Motor neuron (in vitro differentiated cells): ENCODE measurements around the gene TUBGCP6. TPM values are rescaled to one million over a fixed set of nuclear protein-coding genes. Genes with fewer than 3 reads are reported as not detected.

Source experiments
- ATAC-seq, 8 experiments: fragments of 200-7000 bp; cut with Tn5 transposase; replicated peaks in 6 of 8; 2 replicates each; pipeline ENCODE4 v1.8.0; 2021; ENCODE audit warnings: mild to moderate bottlenecking in 8 of 8, moderate library complexity in 8 of 8
- H3K27ac ChIP-seq, 2 donors: fragments of 250-450 bp; sonication (Bioruptor Pico); 2 replicates each; pipeline ENCODE4 v1.9.0; 2021; ENCODE audit warnings: antibody characterized with exemption in 2 of 2, mild to moderate bottlenecking in 2 of 2, moderate library complexity in 1 of 2
- H3K4me1 ChIP-seq, 2 donors: fragments of 250-450 bp; sonication (Bioruptor Pico); replicated peaks in 1 of 2; 2 replicates each; pipeline ENCODE4 v1.6.1; 2021; ENCODE audit warnings: antibody characterized with exemption in 2 of 2, mild to moderate bottlenecking in 2 of 2, moderate library complexity in 1 of 2
- H3K4me3 ChIP-seq, 5 donors: fragments of 250-450 bp; sonication (Bioruptor Pico); 2 replicates each; pipeline ENCODE4 v1.9.0; 2021; ENCODE audit warnings: antibody characterized with exemption in 5 of 5, mild to moderate bottlenecking in 5 of 5, moderate library complexity in 4 of 5
- WGBS, 10 experiments: fragments of 450-650 bp; shearing (Covaris generic); methylation state at CpG; one replicate each; pipeline ENCODE4 v1.0.0; 2022; 5-methylcytosine and 5-hydroxymethylcytosine counted together
- in situ Hi-C, 9 experiments: fragments of 400-800 bp; cut with MboI; loops; one replicate each; pipeline ENCODE4 v1.15.0; 2021; ENCODE audit warnings: low sequenced_read_pairs in 9 of 9, low pct_unique_long_range_greater_than_20kb in 2 of 9; ENCODE audit not compliant: unreplicated experiment in 9 of 9
- total RNA-seq, 8 experiments: library from RNA; unstranded; fragments of 300-600 nt; gene quantifications; 2 replicates each; pipeline versions ENCODE4 v1.2.3 to v1.2.4, GENCODE V29; 2022

Gene TUBGCP6
- total RNA-seq, 8 experiments from 2014 or later: 14.4 to 52.6 (median 20.1) TPM

DNA sequence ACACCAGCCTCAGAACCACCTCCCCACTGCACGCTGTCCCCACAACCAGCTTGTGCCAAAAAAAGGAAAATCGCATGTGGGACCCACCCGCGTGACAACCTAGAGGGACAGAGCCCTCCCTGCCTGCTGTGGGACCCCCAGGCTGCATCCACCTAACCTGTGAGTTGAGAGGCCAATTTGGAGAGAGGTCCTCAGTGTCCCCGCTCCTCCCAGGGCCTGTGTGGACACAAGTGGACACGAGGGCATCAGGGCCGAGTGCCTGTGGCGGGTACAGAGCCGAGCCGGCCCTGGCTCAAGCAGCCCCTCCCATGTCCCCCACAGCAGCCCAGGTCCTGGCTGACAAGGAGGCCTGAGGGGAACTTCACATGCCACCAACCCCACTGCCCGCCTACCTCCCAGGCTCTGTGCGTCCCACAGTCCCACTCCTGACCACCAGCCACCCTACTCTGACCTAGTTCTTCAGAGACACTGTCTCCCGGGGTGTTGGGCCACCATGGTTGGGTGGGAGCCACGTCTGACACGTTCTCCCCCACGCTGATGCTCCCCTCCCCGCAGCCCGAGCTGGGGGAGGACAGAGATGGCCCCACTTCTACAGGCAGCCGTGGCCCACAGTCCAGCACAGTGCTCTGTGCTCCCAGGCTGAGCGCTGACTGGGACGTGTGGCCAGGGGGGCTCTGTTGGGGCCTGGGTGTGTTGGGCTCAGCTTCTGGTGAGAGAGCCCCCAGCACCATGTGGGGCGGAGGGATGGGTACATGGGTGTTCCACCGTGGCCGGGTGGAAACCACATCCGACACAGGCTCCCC, 24.8 kb downstream of the TUBGCP6 start:
- 63 to 100% (median 93%) methylated on average over 1 to 4 of the region's 25 CpGs; no CpG with 5 or more reads in 7 of the 10 experiments for WGBS, 10 experiments
- Histone ChIP-seq H3K4me1 (no peaks in the 10 kb centered on the region), H3K4me3 (no peak overlapping the region), H3K27ac (no peak overlapping the region)
- in situ Hi-C loops: no loop called here
- ATAC-seq: no peak

DNA sequence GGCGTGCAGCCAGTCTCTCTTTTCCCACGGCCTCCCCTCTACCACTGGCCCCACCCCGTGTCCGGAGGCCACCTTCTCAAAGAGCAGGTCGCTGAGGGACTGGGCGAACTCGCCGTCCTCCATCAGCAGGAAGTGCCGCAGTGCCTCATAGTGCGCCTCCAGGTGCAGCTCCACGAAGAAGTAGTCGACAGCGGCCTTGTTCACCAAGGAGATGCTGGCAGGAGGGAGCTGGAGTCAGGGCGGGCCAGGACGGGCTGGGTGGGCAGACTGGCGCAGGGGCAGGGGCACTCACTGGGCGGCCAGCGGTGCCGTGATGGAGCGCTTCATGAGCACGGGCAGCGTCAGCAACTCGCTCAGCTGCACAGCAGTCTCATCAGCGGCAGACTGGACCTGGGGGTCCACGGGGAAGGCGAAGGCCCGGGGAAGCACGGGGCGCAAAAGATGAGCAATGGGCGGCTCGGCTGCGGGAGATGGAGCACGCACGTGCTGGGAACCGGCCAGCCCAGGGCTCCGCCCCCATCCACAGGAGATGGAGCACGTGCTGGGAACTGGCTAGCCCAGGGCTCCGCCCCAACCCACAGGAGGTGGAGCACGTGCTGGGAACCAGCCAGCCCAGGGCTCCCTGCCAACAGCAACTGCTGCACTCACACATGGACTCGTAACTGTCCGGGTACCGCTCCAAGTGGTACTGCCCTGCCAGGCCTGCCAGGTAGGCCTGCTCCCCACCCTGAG, 25.7 kb downstream of the TUBGCP6 start:
- H3K4me1 ChIP-seq: no peaks in the 10 kb centered on the region
- H3K4me3 ChIP-seq: no peak overlapping the region
- WGBS, 10 experiments: 40 to 70% (median 69%) methylated on average over 1 to 10 of the region's 42 CpGs; no CpG with 5 or more reads in 6 of the 10 experiments
- no peak overlapping the region for H3K27ac ChIP-seq
- in situ Hi-C loops: no loop called here
- peak; percentile 69 to 92 (median 90) for ATAC-seq

DNA sequence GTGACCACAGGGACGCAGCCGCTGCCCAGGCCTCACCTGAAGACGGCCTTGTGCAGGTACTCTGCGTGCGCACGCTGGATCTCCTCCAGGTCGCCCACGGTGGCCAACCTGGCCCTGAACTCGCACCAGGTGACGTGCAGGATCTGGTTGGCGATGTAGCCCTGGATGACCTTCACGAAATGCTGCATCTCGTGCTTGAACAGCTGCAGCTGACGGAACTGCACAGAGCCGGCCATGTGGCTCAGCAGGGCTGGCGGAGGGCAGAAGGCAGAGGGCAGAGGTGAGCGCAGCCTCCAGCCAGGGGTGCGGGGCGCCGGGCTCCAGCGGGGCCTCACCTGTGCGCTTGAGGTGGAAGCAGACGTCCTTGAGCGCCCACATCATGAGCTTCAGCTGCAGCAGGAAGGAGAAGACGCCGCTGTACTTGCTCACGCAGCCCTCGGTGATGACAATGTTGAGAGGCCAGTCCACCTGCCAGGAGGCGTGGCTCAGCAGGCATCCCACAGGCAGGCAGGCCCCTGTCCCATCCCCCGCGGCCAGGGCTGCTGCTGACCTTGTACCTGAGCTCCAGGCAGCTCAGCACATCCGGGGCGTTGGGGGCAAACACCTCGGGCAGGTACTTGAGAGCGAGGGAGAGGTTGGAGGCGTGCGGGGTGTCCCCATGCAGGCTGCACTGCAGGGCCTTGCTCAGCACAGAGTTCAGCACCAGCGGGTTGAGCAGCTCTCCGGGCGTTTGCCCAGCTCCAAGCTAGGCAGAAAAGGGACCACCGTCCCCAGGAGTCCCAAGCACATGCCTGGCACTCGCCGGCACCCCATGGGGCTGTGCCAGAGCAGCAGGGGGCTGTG, 26.4 kb downstream of the TUBGCP6 start:
- 84 to 95% (median 92%) methylated on average over 7 to 16 of the region's 43 CpGs; no CpG with 5 or more reads in 5 of the 10 experiments for WGBS, 10 experiments
- no peak for ATAC-seq
- in situ Hi-C loops: no loop called here
- H3K4me1 ChIP-seq: no peaks in the 10 kb centered on the region
- H3K4me3 ChIP-seq: no peak overlapping the region
- no peak overlapping the region for H3K27ac ChIP-seq

DNA sequence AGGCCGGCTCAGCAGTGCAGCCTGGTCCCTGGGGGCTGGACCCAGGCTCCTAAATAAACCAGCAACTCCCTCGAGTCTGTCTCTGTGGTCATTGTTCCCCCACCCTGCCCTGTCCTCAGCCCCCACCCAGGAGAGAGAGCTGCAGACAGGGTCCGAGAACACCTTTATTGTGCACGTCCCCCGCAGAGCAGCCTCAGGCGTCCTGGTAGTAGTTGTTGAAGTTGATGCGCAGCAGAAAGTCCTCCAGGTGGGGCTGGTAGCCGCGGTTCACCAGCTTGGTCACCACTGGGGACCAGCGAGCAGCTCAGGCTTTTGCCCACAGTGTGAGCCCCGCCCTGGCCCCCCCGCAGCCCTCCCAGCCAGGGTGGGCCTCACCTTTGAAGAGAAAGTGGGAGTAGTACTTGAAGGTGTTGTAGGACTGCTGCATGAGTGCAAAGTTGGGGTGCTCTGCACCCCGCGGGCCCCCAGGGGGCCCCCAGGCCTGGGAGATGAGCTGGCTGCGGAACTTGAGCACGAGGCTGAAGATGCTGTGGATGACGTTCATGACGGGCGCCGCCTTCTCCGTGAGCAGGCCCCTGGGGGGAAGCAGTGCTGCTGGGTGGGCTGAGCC, 27.2 kb downstream of the TUBGCP6 start:
- no peak overlapping the region for H3K4me3 ChIP-seq
- ATAC-seq: peak in 1 of 8 experiments; percentile 1
- 87 to 100% methylated on average over 1 to 3 of the region's 21 CpGs; no CpG with 5 or more reads in 8 of the 10 experiments for WGBS, 10 experiments
- H3K4me1 ChIP-seq: no peaks in the 10 kb centered on the region
- no peak overlapping the region for H3K27ac ChIP-seq
- in situ Hi-C loops: no loop called here

DNA sequence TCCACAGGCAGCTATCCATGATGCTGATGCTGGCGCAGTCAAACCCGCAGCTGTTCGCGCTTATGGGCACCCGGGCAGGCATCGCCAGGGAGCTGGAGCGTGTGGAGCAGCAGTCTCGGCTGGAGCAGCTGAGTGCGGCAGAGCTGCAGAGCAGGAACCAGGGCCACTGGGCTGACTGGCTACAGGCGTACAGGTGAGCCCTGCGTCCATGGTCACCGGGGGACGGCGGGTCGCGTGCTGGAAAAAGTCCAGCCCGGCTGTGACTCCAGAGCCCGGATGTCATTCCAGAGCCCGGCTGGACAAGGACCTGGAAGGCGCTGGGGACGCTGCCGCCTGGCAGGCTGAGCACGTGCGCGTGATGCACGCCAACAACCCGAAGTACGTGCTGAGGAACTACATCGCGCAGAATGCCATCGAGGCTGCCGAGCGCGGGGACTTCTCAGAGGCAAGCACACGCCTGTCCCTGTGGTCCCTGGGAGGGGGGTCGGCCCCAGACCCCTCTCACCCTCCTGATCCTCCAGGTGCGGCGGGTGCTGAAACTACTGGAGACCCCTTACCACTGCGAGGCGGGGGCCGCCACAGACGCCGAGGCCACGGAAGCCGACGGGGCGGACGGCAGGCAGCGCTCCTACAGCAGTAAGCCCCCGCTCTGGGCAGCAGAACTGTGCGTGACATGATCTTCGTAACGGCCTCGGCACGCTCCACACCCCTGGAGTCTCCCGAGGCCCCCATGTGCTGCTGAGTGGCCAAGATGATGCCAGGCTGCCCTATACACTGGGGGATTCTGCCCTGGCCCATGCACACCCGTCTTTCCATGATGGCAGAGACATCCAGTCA, 27.9 kb downstream of the TUBGCP6 start:
- peak in 2 of 8 experiments; percentile 1 to 3 for ATAC-seq
- in situ Hi-C loops: no loop called here
- 80 to 100% (median 98%) methylated on average over 1 to 22 of the region's 57 CpGs; no CpG with 5 or more reads in 5 of the 10 experiments for WGBS, 10 experiments

DNA sequence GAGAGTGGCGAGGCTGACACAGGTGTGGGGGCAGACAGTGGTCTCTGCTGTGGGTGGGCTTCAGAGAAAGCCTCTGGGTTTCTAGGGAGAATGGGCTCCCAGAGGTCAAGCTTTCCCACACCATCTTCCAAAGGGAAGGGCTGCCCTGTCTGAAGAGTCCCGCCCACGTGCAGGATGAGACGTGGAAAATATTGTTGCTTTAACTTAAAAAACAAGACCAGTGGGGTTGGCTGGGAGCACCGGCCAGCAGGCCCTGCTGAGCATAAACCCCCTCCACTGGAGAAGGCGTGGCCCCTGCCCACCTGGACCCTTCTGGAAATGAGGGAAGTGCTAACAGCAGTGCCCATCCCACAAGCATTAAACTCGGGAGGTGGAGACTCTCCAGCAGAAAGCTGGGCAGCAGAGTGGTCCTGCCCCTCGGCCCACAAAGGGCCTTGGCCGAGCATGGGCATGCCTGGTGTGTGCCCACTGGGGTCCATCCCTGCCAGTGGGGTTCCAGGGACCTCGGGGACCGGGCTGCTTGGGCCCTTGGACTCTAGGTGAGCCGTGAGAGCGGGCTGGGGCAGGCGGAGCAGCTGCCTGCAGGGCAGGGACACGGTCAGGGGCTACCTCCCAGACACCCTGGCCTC, 28.7 kb downstream of the TUBGCP6 start:
- no peak for ATAC-seq
- Histone ChIP-seq H3K4me3 (no peak overlapping the region), H3K27ac (no peak overlapping the region), H3K4me1 (no peaks in the 10 kb centered on the region)
- WGBS, 10 experiments: 60 to 100% (median 93%) methylated on average over 1 to 9 of the region's 15 CpGs; no CpG with 5 or more reads in 4 of the 10 experiments
- in situ Hi-C loops: no loop called here

More for the DNA sequence above, 27.9 kb downstream of the TUBGCP6 start:
- no peaks in the 10 kb centered on the region for H3K4me1 ChIP-seq
- no peak overlapping the region for H3K4me3 ChIP-seq
- H3K27ac ChIP-seq: no peak overlapping the region

DNA sequence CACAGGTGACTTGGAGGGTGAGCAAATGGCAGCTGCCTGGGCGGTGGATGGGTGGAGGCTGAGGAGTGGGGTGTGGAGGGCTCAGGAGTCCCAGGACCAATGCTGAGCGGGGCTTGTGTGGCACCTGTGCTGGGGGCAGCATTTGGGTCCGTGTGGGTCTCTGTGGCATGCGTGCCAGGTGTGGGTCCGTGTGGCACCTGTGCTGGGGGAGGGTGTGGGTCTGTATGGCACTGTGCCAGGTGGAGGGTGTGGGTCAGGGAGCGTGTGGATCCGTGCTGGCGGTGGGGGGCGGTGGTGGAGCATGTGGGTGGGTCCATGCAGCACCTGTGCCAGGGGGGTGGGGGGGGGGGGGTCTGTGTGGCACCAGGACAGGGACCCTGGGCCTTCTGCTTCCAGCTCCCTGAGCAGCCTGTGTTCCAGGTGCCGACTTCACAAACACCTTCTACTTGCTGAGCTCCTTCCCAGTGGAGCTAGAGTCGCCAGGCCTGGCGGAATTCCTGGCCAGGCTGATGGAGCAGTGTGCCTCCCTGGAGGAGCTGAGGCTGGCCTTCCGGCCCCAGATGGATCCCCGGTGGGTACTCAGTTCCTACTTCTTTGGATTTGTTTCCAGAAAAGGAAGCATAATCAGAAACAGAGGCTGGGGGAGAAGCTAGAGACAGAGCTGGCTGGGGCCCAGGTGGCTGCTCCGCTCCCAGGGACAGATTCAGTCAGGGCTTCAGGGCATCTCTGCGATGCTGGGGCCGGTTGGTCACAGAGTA, 29.3 kb downstream of the TUBGCP6 start:
- WGBS, 10 experiments: 60 to 100% (median 95%) methylated on average over 1 to 8 of the region's 17 CpGs; no CpG with 5 or more reads in 4 of the 10 experiments
- H3K4me1 ChIP-seq: no peaks in the 10 kb centered on the region
- H3K4me3 ChIP-seq: no peak overlapping the region
- no peak overlapping the region for H3K27ac ChIP-seq
- ATAC-seq: no peak
- in situ Hi-C loops: no loop called here

DNA sequence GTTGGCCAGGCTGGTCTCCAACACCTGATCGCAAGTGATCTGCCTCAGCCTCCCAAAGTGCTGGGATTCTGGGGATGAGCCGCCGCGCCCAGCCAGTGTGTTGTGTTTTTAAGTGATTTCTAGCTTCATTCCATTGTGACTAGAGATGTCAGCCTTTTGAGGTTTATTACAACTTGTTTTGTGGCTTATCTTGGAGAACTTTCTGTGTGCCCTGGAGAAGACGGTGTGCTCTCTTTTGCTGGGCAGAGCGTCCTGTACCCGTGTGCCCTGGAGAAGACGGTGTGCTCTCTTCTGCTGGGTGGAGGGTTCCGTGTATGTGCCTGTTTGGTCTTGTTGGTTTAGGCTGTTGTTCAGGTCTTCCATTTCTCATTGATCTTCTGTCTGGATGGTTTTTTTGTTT, 31.6 kb downstream of the TUBGCP6 start:
- in situ Hi-C loops: no loop called here
- WGBS, 10 experiments: 96 to 100% (median 99%) methylated on average over 1 to 5 of the region's 9 CpGs; no CpG with 5 or more reads in 6 of the 10 experiments
- ATAC-seq: no peak
- Histone ChIP-seq H3K27ac (no peak overlapping the region), H3K4me1 (no peaks in the 10 kb centered on the region), H3K4me3 (no peak overlapping the region)

DNA sequence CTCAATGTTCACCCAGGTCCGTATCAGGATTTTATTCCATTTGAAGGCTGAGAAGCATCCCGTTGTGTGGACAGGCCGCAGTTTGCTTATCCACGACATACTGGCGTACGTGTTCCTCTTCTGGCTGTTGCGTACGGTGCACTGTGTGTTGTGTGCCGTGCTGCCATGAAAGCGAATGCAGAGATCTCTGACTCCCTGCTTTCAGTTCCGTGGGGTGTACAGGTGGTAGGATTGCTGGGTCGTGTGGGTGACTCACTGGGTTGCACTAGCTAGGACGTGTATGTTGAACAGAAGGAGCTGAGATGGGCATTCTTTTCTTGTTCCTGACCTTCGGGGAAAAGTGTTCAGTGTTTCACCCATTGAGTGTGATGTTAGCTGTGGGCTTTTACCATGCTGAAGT, 33.7 kb downstream of the TUBGCP6 start:
- 75 to 98% (median 93%) methylated on average over 4 to 11 of the region's 14 CpGs; no CpG with 5 or more reads in 3 of the 10 experiments for WGBS, 10 experiments
- ATAC-seq: no peak
- in situ Hi-C loops: no loop called here
- Histone ChIP-seq H3K27ac (no peak overlapping the region), H3K4me3 (no peak overlapping the region), H3K4me1 (peaks cover 0 to 12% of the 10 kb centered on the region in 2 donors)

DNA sequence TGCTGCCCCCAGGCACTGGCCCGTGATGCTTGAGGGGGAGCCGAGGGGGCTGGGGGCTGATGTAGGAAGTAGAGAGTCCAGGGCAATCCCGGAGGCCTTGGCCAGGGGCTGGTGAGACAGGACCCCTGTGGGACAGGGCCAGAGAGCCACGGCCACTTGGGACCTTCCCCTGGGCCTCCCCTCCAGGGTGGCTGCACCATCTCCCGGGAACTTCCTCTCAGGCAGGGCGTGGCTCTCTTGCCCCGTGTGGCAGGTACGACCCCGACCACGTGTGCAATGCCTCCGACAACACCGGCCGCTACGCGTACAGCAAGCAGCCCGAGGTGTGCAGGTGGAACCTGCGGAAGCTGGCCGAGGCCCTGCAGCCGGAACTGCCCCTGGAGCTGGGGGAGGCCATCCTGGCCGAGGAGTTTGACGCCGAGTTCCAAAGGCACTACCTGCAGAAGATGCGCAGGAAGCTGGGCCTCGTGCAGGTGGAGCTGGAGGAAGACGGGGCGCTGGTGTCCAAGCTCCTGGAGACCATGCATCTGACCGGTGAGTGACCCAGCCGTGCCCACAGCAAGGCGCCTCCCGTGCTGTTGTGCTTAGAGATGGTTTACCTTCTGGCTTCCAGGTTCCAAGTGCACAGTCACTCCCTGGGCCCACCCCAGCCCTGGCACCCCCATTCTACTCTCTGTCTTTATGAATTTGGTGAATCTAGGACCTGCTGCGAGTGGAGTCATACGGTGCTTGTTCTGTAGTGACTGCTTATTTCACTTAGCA, 34.3 kb downstream of the TUBGCP6 start:
- WGBS, 10 experiments: 80 to 100% (median 94%) methylated on average over 1 to 13 of the region's 32 CpGs; no CpG with 5 or more reads in 3 of the 10 experiments
- peaks cover 0 to 12% of the 10 kb centered on the region in 2 donors for H3K4me1 ChIP-seq
- in situ Hi-C loops: no loop called here
- peak in 1 of 8 experiments; percentile 3 for ATAC-seq
- no peak overlapping the region for H3K27ac ChIP-seq
- H3K4me3 ChIP-seq: no peak overlapping the region
